ENCODE measurements around the gene MIF. TPM values are rescaled to one million over a fixed set of nuclear protein-coding genes. Genes with fewer than 3 reads are reported as not detected.

The MIF gene
- total RNA-seq, 6 experiments from 2014 or later, result 79.4 to 561 (median 307) TPM

GRCh38 chr22:23888615-23889401, 5.4 kb upstream of the MIF start:
- no peaks in the 10 kb centered on the region for H3K27me3 ChIP-seq
- intact Hi-C loops (cut with DNase I), result no loop called here
- H3K36me3 ChIP-seq, result no peaks in the 10 kb centered on the region
- peak in 2 of 4 donors; percentile 6 to 30 for ATAC-seq
- H3K4me3 ChIP-seq, result no peak overlapping the region
- TF ChIP-seq, protein P1, sequence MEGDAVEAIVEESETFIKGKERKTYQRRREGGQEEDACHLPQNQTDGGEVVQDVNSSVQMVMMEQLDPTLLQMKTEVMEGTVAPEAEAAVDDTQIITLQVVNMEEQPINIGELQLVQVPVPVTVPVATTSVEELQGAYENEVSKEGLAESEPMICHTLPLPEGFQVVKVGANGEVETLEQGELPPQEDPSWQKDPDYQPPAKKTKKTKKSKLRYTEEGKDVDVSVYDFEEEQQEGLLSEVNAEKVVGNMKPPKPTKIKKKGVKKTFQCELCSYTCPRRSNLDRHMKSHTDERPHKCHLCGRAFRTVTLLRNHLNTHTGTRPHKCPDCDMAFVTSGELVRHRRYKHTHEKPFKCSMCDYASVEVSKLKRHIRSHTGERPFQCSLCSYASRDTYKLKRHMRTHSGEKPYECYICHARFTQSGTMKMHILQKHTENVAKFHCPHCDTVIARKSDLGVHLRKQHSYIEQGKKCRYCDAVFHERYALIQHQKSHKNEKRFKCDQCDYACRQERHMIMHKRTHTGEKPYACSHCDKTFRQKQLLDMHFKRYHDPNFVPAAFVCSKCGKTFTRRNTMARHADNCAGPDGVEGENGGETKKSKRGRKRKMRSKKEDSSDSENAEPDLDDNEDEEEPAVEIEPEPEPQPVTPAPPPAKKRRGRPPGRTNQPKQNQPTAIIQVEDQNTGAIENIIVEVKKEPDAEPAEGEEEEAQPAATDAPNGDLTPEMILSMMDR (IDR thresholded peaks at IDR 0.05), result peak in 2 of 4 donors; percentile 14 to 27
- TF ChIP-seq POLR2A (IDR thresholded peaks at IDR 0.05), result no peak
- WGBS (ENCODE audit: insufficient coverage, low coverage, low lambda C conversion rate, missing lambda C conversion rate), result 61% methylated on average over 5 of the region's 11 CpGs
- peaks cover 0 to 14% (median 4%) of the 10 kb centered on the region in 4 donors for H3K4me1 ChIP-seq
- H3K27ac ChIP-seq, result no peak overlapping the region
- DNase-seq, result no peak
- H3K9me3 ChIP-seq, result no peaks in the 10 kb centered on the region

GRCh38 chr22:23889620-23890019, 4.6 kb upstream of the MIF start:
- H3K4me1 ChIP-seq, result peaks cover 0 to 17% (median 4%) of the 10 kb centered on the region in 4 donors
- H3K9me3 ChIP-seq, result no peaks in the 10 kb centered on the region
- H3K36me3 ChIP-seq, result no peaks in the 10 kb centered on the region
- intact Hi-C loops (cut with DNase I), result no loop called here
- DNase-seq (no peak), ATAC-seq (no peak)
- TF ChIP-seq, protein P1 (IDR thresholded peaks at IDR 0.05), result no peak
- TF ChIP-seq POLR2A (IDR thresholded peaks at IDR 0.05), result no peak
- H3K4me3 ChIP-seq, result no peak overlapping the region
- no peaks in the 10 kb centered on the region for H3K27me3 ChIP-seq
- WGBS (ENCODE audit: insufficient coverage, low coverage, low lambda C conversion rate, missing lambda C conversion rate), result 41% methylated on average over 3 of the region's 5 CpGs
- no peak overlapping the region for H3K27ac ChIP-seq

DNA sequence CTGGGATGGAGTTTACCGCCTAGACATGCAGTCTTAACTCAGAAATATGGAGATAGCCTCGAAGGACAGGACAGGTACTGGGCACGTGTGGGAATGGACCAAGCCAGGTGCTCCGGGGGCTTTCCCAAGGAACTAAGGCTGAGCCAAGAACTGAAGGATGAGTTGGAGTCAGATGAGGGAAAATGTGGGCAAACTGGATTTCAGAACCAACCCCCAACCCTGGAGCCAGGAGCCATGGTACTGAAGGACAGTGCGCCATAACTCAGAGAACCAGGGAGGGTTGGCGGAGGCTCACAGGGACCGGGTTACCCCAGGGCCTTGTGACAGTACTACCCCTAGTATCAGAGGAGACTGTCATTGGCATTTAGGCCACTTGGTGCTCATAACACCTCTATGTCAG, 2.5 kb upstream of the MIF start:
- H3K27me3 ChIP-seq, result no peaks in the 10 kb centered on the region
- H3K4me1 ChIP-seq, result peaks cover 0 to 31% (median 11%) of the 10 kb centered on the region in 4 donors
- intact Hi-C loops (cut with DNase I), result no loop called here
- no peak for DNase-seq
- H3K27ac ChIP-seq, result no peak overlapping the region
- ATAC-seq, result no peak
- no peak for TF ChIP-seq POLR2A (IDR thresholded peaks at IDR 0.05)
- TF ChIP-seq, protein P1 (IDR thresholded peaks at IDR 0.05), result no peak
- 78% methylated on average over 5 of the region's 7 CpGs for WGBS (ENCODE audit: insufficient coverage, low coverage, low lambda C conversion rate, missing lambda C conversion rate)
- H3K4me3 ChIP-seq, result no peak overlapping the region
- H3K9me3 ChIP-seq, result no peaks in the 10 kb centered on the region
- peaks cover 0 to 8% (median 2%) of the 10 kb centered on the region in 4 donors for H3K36me3 ChIP-seq

- ATAC-seq (no peak), DNase-seq (no peak)
- Histone ChIP-seq H3K9me3 (no peaks in the 10 kb centered on the region), H3K4me3 (no peak overlapping the region), H3K36me3 (peaks cover 0 to 8% (median 3%) of the 10 kb centered on the region in 4 donors), H3K4me1 (peaks cover 0 to 31% (median 11%) of the 10 kb centered on the region in 4 donors), H3K27ac (peak overlapping the region in 1 of 3 donors; percentile 89), H3K27me3 (no peaks in the 10 kb centered on the region)
- TF ChIP-seq, protein P1 (IDR thresholded peaks at IDR 0.05), result no peak
- no peak for TF ChIP-seq POLR2A (IDR thresholded peaks at IDR 0.05)
- intact Hi-C loops (cut with DNase I), result no loop called here
- 79% methylated on average over 2 of the region's 2 CpGs for WGBS (ENCODE audit: insufficient coverage, low coverage, low lambda C conversion rate, missing lambda C conversion rate)
Measured at GRCh38 chr22:23892130-23892529, 2.1 kb upstream of the MIF start.

All from right lobe of liver (tissue), 6 donors.